GM18870 (cell line): ENCODE data around the gene DAG1.
A peak's percentile ranks its signal among the peaks of the same experiment; 100 is the strongest.

Experiments
- ATAC-seq: cut with Tn5 transposase; IDR thresholded peaks from one replicate; pipeline ENCODE4 v1.9.1; 2021; ENCODE audit warnings: moderate library complexity; ENCODE audit not compliant: unreplicated experiment

Gene DAG1

GRCh38 chr3:49552087-49552486 lies 82.0 kb downstream of the DAG1 start:
- no peak for ATAC-seq

GRCh38 chr3:49553324-49553691 lies 83.2 kb downstream of the DAG1 start:
- ATAC-seq = no peak

- peak; percentile 56 for ATAC-seq
Measured at GRCh38 chr3:49553692-49554632, 83.9 kb downstream of the DAG1 start, which contains the start of gene BSN. Gene BSN (plus strand): TSS chr3:49554477. CDS start chr3:49554603, 126 bp downstream.

GRCh38 chr3:49554633-49555265 lies 84.7 kb downstream of the DAG1 start:
- ATAC-seq = no peak

GRCh38 chr3:49556500-49557275 lies 86.6 kb downstream of the DAG1 start:
- ATAC-seq = no peak

- no peak for ATAC-seq
Measured at GRCh38 chr3:49563040-49563578, 93.0 kb downstream of the DAG1 start.

- no peak for ATAC-seq
Measured at GRCh38 chr3:49563766-49564165, 93.7 kb downstream of the DAG1 start.

DNA sequence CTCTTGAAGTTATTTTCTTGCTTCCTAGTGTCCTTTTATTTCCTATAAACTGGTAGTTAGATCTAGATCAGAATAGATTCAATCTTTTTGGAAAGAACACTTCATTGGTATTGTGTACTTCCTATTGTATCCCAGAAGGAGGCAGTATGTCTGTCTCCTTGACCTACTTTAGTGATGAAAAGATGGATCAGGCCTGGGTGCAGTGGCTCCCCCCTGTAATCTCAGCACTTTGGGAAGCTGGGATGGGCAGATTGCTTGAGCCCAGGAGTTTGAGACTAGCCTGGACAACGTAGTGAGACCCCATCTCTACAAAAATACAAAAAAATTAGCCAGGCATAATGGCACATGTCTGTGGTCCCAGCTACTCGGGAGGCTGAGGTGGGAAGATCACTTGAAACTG lies 96.2 kb downstream of the DAG1 start:
- no peak for ATAC-seq

- ATAC-seq = no peak
Measured at GRCh38 chr3:49567406-49567805, 97.3 kb downstream of the DAG1 start.

- ATAC-seq = no peak
Measured at GRCh38 chr3:49568965-49569364, 98.9 kb downstream of the DAG1 start.

GRCh38 chr3:49570028-49570654 lies 100.1 kb downstream of the DAG1 start:
- ATAC-seq = no peak

- no peak for ATAC-seq
Measured at GRCh38 chr3:49582177-49582576, 112.1 kb downstream of the DAG1 start.
